K562 treated with DMSO at 1 percent for 12 hours (cell line): Measurements from ENCODE around the gene DCK. TPM values are rescaled to one million over a fixed set of nuclear protein-coding genes. Genes with fewer than 3 reads are reported as not detected.

Experiments
- total RNA-seq: library from RNA; unstranded; fragments of 300-600 nt; gene quantifications from 2 replicates; pipeline ENCODE4 v1.2.3, GENCODE V29; 2022; ENCODE audit not compliant: insufficient read depth

DCK gene
- total RNA-seq: 11.0 and 24.0 TPM in 2 replicates

DNA sequence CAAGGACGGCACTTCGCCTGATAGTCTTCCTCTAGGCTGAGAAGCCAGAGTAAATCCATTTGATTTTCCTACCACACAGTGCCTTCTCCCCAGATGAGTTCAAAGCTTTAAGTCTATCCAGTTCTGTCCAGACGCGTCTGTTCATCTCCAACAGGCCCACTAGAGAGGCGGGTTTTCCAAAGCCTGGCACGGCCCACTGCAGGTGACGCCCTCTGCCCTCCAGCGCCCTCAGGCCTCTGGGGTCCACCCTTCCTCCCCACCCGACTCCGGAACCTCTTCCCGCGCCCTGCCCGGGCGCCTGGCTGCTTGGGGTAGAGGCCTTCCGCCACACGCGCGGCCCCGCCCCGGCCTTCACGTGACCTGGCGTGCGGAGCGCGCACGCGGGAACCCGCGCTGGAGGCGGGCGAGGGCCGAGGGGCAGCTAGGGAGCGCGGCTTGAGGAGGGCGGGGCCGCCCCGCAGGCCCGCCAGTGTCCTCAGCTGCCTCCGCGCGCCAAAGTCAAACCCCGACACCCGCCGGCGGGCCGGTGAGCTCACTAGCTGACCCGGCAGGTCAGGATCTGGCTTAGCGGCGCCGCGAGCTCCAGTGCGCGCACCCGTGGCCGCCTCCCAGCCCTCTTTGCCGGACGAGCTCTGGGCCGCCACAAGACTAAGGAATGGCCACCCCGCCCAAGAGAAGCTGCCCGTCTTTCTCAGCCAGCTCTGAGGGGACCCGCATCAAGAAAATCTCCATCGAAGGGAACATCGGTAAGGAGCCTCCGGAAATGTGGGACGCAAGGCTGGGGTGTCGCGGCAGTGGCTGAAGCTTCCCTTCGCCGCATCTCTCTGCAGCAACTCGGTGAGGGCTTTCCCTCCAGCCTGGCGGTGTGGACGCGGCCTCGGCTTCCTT lies at the start of gene DCK:
DCK (plus strand) TSS at position 469 of the 888 bp plus-strand sequence; CDS start at position 656, 187 bp downstream.

Other genes starting within 250 kb of the DCK start
- gene GRSF1, start 153.8 kb upstream of the DCK start, total RNA-seq: 31.5 and 53.5 TPM in 2 replicates
- 4.1 and 27.8 TPM in 2 replicates for gene MOB1B, start 91.3 kb upstream of the DCK start, total RNA-seq